ENCODE results near the gene SYTL3. TPM values are rescaled to one million over a fixed set of nuclear protein-coding genes. Genes with fewer than 3 reads are reported as not detected.
"Not testable (repeated sequence)": the region's sequence is repeated elsewhere in the genome, so short reads cannot be mapped to it uniquely, and the experiment has no call there.

SYTL3 gene
- total and polyA plus RNA-seq, 2 donors from 2014 or later = 3.1 to 16.0 TPM

DNA sequence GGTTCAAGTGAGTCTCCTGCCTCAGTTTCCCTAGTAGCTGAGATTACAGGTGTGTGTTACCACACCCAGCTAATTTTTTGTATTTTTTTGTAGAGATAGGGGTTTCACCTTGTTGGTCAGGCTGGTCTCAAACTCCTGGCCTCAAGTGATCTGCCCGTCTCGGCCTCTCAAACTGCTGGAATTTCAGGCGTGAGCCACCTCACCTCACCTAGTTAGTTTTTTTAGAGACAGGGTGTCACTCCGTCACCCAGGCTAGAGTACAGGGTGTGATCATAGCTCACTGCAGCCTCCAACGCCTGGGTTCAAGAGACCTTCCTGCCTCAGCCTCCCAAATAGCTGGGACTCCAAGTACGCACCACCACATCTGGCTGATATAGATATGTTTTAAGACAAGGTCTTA, 22.9 kb downstream of the SYTL3 start:
- Histone ChIP-seq H3K27ac (ENCODE audit: low read depth in 2 of 2, low read length in 2 of 2) (no peak overlapping the region), H3K36me3 (ENCODE audit: control insufficient read depth in 2 of 3, insufficient read depth in 3 of 3, low read length in 3 of 3) (no peaks in the 10 kb centered on the region), H3K27me3 (ENCODE audit: control insufficient read depth, insufficient read depth, low read length) (no peaks in the 10 kb centered on the region), H3K9ac (ENCODE audit: low read length in 3 of 3) (no peak overlapping the region), H3K4me1 (ENCODE audit: control insufficient read depth in 2 of 3, insufficient read depth in 2 of 3, low read depth in 1 of 3, low read length in 3 of 3) (no peaks in the 10 kb centered on the region), H3K9me3 (ENCODE audit: control insufficient read depth in 2 of 3, insufficient read depth in 1 of 3, low read length in 3 of 3) (no peaks in the 10 kb centered on the region), H3K4me3 (ENCODE audit: low read length in 3 of 3) (no peak overlapping the region)
- TF ChIP-seq CTCF (IDR thresholded peaks at IDR 0.05; ENCODE audit: borderline replicate concordance, extremely low read depth, insufficient read depth) = no peak
- DNase-seq = no peak
- no peak for FAIRE-seq
- intact Hi-C loops (cut with DNase I) = no loop called here

GRCh38 chr6:158674342-158675131, 24.7 kb downstream of the SYTL3 start:
- Histone ChIP-seq H3K36me3 (ENCODE audit: control insufficient read depth in 2 of 3, insufficient read depth in 3 of 3, low read length in 3 of 3) (no peaks in the 10 kb centered on the region), H3K9me3 (ENCODE audit: control insufficient read depth in 2 of 3, insufficient read depth in 1 of 3, low read length in 3 of 3) (no peaks in the 10 kb centered on the region), H3K9ac (ENCODE audit: low read length in 3 of 3) (no peak overlapping the region), H3K27ac (ENCODE audit: low read depth in 2 of 2, low read length in 2 of 2) (no peak overlapping the region), H3K4me3 (ENCODE audit: low read length in 3 of 3) (no peak overlapping the region), H3K4me1 (ENCODE audit: control insufficient read depth in 2 of 3, insufficient read depth in 2 of 3, low read depth in 1 of 3, low read length in 3 of 3) (no peaks in the 10 kb centered on the region), H3K27me3 (ENCODE audit: control insufficient read depth, insufficient read depth, low read length) (no peaks in the 10 kb centered on the region)
- intact Hi-C loops (cut with DNase I) = no loop called here
- DNase-seq (no peak), FAIRE-seq (no peak)
- TF ChIP-seq CTCF (IDR thresholded peaks at IDR 0.05; ENCODE audit: borderline replicate concordance, extremely low read depth, insufficient read depth) = no peak

- DNase-seq; FAIRE-seq; H3K27me3 ChIP-seq (ENCODE audit: control insufficient read depth, insufficient read depth, low read length); intact Hi-C loops (cut with DNase I); H3K4me3 ChIP-seq (ENCODE audit: low read length in 3 of 3); H3K36me3 ChIP-seq (ENCODE audit: control insufficient read depth in 2 of 3, insufficient read depth in 3 of 3, low read length in 3 of 3); H3K27ac ChIP-seq (ENCODE audit: low read depth in 2 of 2, low read length in 2 of 2); H3K9ac ChIP-seq (ENCODE audit: low read length in 3 of 3); H3K9me3 ChIP-seq (ENCODE audit: control insufficient read depth in 2 of 3, insufficient read depth in 1 of 3, low read length in 3 of 3); H3K4me1 ChIP-seq (ENCODE audit: control insufficient read depth in 2 of 3, insufficient read depth in 2 of 3, low read depth in 1 of 3, low read length in 3 of 3): not testable (repeated sequence)
Measured at GRCh38 chr6:158677094-158677493, 27.2 kb downstream of the SYTL3 start.

DNA sequence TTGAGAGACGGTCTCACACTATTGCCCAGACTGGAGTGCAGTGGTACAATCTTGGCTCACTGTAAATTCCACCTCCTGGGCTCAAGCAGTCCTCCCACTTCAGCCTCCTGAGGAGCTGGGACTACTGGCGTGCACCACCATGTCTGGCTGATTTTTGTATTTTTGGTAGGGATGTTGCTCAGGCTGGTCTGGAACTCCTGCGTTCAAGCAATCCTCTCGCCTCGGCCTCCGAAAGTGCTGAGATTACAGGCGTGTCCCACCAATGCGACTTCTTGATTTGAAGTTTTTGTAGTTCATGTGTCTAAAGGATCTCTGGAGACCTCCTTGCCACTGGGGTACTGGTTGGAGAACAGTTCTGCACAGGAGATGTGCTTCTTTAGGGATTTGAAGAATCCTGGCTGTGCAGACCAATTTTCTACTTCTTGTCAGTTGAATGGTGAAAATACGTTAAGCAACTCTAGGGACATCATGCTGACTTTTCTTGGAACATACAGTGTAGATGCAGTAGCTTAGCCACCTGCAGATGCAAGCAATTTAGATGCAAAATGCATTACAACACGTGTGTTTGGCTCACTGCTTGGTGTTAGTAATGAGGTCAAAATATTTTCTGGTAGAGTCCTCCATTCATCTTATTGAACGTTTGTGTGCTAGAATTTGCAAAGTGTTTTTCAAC, 28.2 kb downstream of the SYTL3 start:
- intact Hi-C loops (cut with DNase I) = no loop called here
- no peak for DNase-seq
- Histone ChIP-seq H3K27ac (ENCODE audit: low read depth in 2 of 2, low read length in 2 of 2) (no peak overlapping the region), H3K4me1 (ENCODE audit: control insufficient read depth in 2 of 3, insufficient read depth in 2 of 3, low read depth in 1 of 3, low read length in 3 of 3) (no peaks in the 10 kb centered on the region), H3K36me3 (ENCODE audit: control insufficient read depth in 2 of 3, insufficient read depth in 3 of 3, low read length in 3 of 3) (no peaks in the 10 kb centered on the region), H3K9ac (ENCODE audit: low read length in 3 of 3) (no peak overlapping the region), H3K27me3 (ENCODE audit: control insufficient read depth, insufficient read depth, low read length) (no peaks in the 10 kb centered on the region), H3K9me3 (ENCODE audit: control insufficient read depth in 2 of 3, insufficient read depth in 1 of 3, low read length in 3 of 3) (no peaks in the 10 kb centered on the region), H3K4me3 (ENCODE audit: low read length in 3 of 3) (no peak overlapping the region)
- FAIRE-seq = no peak
- TF ChIP-seq CTCF (IDR thresholded peaks at IDR 0.05; ENCODE audit: borderline replicate concordance, extremely low read depth, insufficient read depth) = no peak
